T-helper 9 cell (primary cell): Measurements from ENCODE around the gene GAGE1.
A peak's percentile ranks its signal among the peaks of the same experiment; 100 is the strongest.
"Not testable (repeated sequence)": the region's sequence is repeated elsewhere in the genome, so short reads cannot be mapped to it uniquely, and the experiment has no call there.

Experiments used
- DNase-seq: peaks from one replicate; pipeline ENCODE4 v3.0.0-alpha.2; 2020
- total RNA-seq, 2 donors: gene quantifications; one replicate each; lab custom pipeline; 2026; lab: John Stamatoyannopoulos, UW

The GAGE1 gene, protein sequence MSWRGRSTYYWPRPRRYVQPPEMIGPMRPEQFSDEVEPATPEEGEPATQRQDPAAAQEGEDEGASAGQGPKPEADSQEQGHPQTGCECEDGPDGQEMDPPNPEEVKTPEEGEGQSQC
- 0 reads per million in 2 donors for total RNA-seq

DNA sequence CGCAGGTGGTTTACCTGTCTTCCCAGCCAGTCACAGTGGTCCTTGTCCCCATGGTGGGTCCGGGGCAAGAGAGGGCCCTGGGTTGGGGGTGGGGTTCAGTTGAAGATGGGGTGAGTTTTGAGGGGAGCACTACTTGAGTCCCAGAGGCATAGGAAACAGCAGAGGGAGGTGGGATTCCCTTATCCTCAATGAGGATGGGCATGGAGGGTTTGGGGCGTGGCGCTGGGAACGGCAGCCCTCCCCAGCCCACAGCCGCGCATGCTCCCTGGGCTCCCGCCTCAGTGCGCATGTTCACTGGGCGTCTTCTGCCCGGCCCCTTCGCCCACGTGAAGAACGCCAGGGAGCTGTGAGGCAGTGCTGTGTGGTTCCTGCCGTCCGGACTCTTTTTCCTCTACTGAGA lies at the start of gene GAGE1:
Gene GAGE1 (plus strand): TSS at position 301 of the 400 bp plus-strand sequence. CDS start 1,155 bp downstream, outside the sequence.
- DNase-seq = not testable (repeated sequence)

DNA sequence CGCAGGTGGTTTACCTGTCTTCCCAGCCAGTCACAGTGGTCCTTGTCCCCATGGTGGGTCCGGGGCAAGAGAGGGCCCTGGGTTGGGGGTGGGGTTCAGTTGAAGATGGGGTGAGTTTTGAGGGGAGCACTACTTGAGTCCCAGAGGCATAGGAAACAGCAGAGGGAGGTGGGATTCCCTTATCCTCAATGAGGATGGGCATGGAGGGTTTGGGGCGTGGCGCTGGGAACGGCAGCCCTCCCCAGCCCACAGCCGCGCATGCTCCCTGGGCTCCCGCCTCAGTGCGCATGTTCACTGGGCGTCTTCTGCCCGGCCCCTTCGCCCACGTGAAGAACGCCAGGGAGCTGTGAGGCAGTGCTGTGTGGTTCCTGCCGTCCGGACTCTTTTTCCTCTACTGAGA lies 47.8 kb upstream of the GAGE1 start, which contains the start of gene GAGE12E:
Gene GAGE12E (plus strand): TSS at position 301 of the 400 bp plus-strand sequence. CDS start 1,155 bp downstream, outside the sequence.
- not testable (repeated sequence) for DNase-seq

DNA sequence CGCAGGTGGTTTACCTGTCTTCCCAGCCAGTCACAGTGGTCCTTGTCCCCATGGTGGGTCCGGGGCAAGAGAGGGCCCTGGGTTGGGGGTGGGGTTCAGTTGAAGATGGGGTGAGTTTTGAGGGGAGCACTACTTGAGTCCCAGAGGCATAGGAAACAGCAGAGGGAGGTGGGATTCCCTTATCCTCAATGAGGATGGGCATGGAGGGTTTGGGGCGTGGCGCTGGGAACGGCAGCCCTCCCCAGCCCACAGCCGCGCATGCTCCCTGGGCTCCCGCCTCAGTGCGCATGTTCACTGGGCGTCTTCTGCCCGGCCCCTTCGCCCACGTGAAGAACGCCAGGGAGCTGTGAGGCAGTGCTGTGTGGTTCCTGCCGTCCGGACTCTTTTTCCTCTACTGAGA lies 38.3 kb upstream of the GAGE1 start, which contains the start of gene GAGE12F:
Gene GAGE12F (plus strand): TSS at position 301 of the 400 bp plus-strand sequence. CDS start 1,155 bp downstream, outside the sequence.
- not testable (repeated sequence) for DNase-seq

DNA sequence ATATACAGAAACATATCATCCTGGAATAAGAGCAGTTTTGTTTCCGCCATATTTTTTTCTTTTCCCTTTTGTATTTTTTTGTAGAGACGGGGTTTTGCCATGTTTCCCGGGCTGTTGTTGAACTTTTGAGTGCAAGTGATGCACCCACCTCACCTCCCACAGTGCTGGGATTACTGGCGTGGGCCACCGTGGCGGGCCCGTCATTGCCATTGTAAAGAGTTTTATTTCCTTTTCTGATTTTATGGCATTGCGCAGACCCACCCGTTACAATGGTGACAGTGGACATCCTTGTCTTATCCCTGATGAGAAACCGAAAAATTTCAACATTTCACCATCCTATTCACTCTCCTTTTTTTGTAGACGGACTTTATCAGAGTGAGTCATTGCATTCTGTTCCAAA lies 30.1 kb upstream of the GAGE1 start:
- DNase-seq = not testable (repeated sequence)

DNA sequence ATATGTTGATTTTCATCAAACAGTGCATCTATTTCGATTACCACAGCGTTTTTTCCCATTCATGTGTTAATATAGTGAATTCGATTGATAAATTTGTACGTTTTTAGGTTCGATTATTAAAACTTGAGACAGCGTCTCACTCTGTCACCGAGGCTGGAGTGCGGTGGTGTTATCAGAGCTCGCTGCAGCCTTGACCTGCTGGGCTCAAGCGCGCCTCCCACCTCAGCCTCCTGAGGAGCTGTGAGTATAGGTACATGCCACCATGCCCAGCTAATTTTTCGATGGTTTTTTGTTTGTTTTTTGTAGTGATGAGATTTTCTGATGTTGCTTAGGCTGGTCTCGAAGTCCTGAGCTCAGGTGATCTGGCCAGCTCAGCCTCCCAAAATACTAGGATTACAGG lies 29.7 kb upstream of the GAGE1 start:
- not testable (repeated sequence) for DNase-seq

DNA sequence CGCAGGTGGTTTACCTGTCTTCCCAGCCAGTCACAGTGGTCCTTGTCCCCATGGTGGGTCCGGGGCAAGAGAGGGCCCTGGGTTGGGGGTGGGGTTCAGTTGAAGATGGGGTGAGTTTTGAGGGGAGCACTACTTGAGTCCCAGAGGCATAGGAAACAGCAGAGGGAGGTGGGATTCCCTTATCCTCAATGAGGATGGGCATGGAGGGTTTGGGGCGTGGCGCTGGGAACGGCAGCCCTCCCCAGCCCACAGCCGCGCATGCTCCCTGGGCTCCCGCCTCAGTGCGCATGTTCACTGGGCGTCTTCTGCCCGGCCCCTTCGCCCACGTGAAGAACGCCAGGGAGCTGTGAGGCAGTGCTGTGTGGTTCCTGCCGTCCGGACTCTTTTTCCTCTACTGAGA lies 28.7 kb upstream of the GAGE1 start, which contains the start of gene GAGE12G:
Gene GAGE12G (plus strand): TSS at position 301 of the 400 bp plus-strand sequence. CDS start 1,155 bp downstream, outside the sequence.
- not testable (repeated sequence) for DNase-seq

DNA sequence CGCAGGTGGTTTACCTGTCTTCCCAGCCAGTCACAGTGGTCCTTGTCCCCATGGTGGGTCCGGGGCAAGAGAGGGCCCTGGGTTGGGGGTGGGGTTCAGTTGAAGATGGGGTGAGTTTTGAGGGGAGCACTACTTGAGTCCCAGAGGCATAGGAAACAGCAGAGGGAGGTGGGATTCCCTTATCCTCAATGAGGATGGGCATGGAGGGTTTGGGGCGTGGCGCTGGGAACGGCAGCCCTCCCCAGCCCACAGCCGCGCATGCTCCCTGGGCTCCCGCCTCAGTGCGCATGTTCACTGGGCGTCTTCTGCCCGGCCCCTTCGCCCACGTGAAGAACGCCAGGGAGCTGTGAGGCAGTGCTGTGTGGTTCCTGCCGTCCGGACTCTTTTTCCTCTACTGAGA lies 19.2 kb upstream of the GAGE1 start, which contains the start of gene GAGE12H:
Gene GAGE12H (plus strand): TSS at position 301 of the 400 bp plus-strand sequence. CDS start 1,155 bp downstream, outside the sequence.
- DNase-seq = not testable (repeated sequence)

DNA sequence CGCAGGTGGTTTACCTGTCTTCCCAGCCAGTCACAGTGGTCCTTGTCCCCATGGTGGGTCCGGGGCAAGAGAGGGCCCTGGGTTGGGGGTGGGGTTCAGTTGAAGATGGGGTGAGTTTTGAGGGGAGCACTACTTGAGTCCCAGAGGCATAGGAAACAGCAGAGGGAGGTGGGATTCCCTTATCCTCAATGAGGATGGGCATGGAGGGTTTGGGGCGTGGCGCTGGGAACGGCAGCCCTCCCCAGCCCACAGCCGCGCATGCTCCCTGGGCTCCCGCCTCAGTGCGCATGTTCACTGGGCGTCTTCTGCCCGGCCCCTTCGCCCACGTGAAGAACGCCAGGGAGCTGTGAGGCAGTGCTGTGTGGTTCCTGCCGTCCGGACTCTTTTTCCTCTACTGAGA lies 9.6 kb upstream of the GAGE1 start, which contains the start of gene GAGE2A:
Gene GAGE2A (plus strand): TSS at position 301 of the 400 bp plus-strand sequence. CDS start 1,155 bp downstream, outside the sequence.
- not testable (repeated sequence) for DNase-seq

DNA sequence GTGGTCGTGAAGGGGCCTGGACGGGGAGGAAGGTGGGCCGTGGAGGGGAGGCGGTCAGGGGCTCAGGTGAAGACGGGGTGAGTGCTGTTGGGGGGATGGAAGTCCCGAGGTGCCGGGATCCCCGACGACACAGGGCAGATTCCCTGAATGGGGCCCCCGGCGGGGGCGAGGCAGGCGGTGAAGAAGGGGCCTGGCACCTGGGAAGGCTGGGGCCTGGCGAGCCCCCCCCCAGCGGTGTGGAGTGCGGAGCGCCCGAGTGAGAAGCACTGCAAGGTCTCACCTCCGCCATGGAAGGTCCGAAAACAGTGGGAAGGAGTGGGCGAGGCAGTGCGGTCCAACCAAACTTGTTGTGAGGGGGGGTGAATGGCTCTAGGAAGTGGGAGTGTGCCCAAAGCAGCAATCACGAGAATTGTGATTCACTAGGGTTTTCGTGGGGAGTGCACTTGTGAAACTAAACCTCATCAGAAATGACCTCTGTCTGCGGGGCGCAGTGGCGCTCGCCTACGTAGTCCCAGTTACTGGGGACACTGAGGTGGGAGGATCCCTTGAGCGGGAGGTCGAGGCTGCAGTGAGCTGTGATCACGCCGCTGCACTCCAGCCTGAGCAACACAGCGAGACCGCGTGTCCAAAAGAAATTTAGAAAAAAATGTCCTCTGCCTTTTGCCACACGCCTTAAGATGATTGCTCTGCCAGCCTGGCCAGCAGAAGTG lies 8.9 kb upstream of the GAGE1 start:
- DNase-seq = peak; percentile 2

DNA sequence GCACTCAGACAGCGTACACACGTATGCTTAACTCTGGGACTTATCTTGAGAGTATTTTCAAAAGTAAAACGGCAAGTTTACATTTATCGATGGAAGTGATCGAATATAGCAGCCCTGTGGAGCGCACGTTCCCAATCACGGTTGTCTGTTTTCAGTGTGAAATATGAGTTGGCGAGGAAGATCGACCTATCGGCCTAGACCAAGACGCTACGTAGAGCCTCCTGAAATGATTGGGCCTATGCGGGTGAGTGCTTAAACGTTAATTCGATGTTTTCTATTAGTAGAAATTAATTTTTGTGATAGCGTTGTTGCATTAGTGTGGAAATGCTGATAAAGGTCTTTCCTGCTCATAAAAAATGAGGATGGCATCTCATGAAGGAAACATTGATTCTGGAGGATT lies 8.3 kb upstream of the GAGE1 start:
- not testable (repeated sequence) for DNase-seq

DNA sequence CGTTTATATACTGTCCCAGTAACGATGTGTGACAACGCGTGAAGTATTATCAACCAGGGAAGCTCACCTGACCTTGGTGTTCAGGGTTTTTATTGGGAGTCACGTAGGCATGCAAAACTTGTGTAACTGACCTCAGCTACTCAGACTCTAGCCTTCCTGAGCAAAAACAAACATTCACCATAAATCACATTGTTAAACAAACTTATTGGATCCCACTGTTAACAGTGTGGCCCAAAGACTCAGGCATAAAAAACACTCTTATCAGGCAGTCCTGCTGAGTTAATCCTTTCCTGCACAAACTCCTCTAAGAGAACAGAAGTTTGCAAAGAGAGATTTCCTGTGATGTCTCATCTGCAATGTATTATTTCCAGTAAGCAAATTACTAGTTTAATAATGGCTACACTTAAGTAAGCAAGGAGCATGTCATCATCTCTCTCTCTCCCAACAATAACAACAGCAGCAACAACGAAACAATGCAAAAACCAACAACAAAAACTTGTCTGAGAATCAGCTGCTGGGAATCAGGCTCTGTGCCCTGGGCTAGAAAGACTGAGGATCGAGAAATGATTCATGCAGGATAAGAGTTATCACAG lies 12.0 kb downstream of the GAGE1 start:
- no peak for DNase-seq

DNA sequence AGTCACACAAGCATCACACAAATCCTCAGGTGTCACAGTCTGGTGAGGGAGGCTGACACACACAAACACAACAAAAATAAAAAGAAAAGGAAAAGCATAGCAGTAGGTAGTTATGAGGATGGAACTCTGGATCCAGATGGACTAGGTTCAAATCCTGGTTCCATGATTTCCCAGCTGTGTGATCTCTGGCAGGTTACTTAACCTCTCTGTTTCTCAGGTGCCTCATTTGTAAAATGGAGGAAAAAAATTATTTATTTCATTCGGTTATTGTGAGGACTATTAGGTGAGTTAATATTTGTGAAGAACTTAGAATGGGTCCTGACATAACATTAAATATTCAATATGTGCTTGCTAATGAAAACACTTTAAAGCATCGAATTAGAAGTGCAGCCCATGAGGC lies 19.8 kb downstream of the GAGE1 start:
- no peak for DNase-seq

DNA sequence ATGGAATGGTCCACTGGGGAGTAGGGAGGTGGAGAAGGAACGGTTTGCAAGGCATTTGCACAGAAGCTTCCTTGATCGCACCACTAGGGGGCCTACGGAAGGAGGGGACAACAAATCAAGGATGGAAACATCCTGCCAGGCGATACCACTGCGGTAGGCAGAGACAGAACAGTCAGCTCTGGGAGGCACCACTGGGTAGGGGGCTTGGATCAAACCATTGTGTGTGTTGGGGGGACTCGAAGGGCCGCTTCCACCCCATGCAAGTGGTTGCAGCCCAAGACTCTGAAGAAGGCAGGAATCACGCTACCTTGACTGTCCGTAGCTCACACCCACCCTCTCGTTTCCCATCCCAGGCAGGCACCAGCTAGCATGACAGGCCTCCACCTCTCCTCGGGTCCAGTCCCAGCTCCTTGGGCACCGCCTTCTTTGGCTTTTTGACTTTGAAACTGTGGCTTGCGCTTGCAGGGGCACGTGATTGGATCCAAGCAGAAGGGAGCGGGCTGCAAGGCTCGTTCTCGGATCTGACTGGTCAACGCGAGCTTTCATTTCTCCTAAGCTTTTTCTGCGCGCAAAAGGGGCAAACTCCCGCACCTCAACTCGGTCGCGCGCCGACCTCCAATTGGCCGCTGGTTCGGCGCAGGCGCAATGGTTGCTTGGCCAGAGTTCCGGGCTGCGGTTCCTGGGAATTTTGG lies 28.4 kb downstream of the GAGE1 start:
- DNase-seq = no peak

DNA sequence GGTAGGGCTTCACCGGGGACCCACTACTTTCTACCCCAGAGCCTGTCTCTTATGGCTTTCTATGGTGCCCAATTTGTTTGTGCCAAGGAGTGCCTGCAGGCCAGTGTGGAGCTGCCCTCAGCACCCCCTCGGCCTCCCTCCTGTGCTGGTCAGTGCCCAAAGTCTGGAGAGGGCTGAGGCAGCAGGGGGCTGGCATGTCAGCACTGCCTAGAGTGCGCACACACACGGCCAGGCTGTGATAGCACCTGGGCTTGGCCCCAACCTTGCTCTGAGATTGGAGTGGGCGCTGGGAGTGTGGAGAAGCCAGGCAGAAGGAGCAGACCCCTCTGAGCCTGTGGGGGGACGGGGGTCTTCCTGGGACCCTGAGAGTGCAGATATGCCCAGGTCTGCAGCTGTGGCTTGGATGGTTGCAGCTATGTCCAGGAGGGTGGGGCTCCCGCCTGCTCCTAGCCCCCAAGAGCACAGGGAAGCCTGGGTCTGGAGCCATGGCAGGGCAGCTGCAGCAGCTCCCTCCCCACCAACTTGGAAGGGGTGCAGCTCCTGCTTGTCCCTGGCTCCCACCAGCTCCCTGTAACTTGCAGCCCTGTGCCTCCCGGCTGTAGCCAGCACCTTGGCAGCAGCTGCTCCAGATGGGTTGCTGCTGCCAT lies 46.3 kb downstream of the GAGE1 start:
- DNase-seq = no peak

DNA sequence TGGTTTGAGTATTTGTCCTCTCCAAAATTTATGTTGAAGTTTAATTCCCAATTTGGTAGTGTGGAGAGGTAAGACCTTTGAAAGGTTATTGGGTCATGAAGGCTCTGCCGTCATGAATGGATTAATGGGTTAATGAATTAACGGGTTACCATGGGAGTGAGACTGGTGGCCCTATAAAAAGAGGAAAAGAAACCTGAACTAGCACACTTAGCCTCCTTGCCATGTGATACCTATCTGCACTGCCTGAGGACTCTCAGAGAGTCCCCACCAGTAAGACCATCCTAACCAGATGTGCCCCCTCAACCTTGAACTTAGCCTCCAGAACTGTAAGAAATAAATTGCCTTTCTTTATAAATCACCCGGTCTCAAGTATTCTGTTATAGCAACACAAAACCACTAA lies 57.7 kb downstream of the GAGE1 start:
- no peak for DNase-seq
